Peyer's patch (tissue), 4 donors: ENCODE measurements around the gene KNSTRN.

Experiments
- CTCF ChIP-seq, 6 experiments: fragments of 450-650 bp in 4 of 6; fragments of 200-600 bp in 2 of 6; sonication (generic) in 1 of 6; IDR thresholded peaks; one replicate each; pipeline ENCODE4 v1.5.1; 2017 to 2019; ENCODE audit warnings: antibody characterized with exemption in 6 of 6, mild to moderate bottlenecking in 3 of 6, moderate library complexity in 1 of 6
- POLR2A ChIP-seq, 2 donors: fragments of 450-650 bp; IDR thresholded peaks; one replicate each; pipeline ENCODE4 v1.5.1; 2017; ENCODE audit warnings: antibody characterized with exemption in 2 of 2, mild to moderate bottlenecking in 2 of 2, moderate library complexity in 2 of 2

DNA sequence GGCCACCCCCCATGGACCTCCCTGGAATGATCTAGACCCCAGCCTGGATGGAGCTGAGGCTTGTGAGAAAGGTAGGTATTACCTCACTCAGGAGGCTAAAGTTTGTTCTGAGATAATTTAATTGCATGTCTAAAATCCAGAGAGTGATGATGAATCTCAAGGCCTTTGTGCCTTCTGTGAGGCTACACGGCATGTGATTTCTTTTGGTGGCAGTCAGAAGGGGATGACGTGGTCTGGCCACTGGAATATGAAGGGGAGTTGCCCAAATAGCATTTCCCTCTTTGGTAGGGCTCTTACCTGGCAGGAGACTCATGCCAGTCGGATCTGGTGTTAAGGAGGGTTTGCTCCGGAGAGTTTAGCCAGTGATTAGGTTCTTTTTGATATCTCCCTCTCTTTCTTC, 60.7 kb downstream of the KNSTRN start:
- TF ChIP-seq CTCF (IDR thresholded peaks at IDR 0.05) (no peak), POLR2A (IDR thresholded peaks at IDR 0.05) (no peak)
